DMS 273 treated with DMSO at 0.1 percent for 48 hours (cell line): Measurements from ENCODE around the gene SPEF2.
A peak's percentile ranks its signal among the peaks of the same experiment; 100 is the strongest.

Experiments
- DNase-seq: peaks from one replicate; lab custom pipeline; 2025; lab: John Stamatoyannopoulos, UW

SPEF2 gene

GRCh38 chr5:35736280-35736679, 118.6 kb downstream of the SPEF2 start:
- DNase-seq = no peak

- DNase-seq = no peak
These were observed 123.6 kb downstream of the SPEF2 start for GRCh38 chr5:35741126-35741716.

- no peak for DNase-seq
These were observed 124.3 kb downstream of the SPEF2 start for GRCh38 chr5:35741971-35742370.

GRCh38 chr5:35743644-35744043, 126.0 kb downstream of the SPEF2 start:
- no peak for DNase-seq

GRCh38 chr5:35745193-35745592, 127.5 kb downstream of the SPEF2 start:
- no peak for DNase-seq

GRCh38 chr5:35745660-35746059, 128.0 kb downstream of the SPEF2 start:
- DNase-seq = no peak

GRCh38 chr5:35752012-35752411, 134.3 kb downstream of the SPEF2 start:
- DNase-seq = no peak

- DNase-seq = no peak
These were observed 135.8 kb downstream of the SPEF2 start for GRCh38 chr5:35753500-35753899.

- DNase-seq = no peak
These were observed 136.8 kb downstream of the SPEF2 start for GRCh38 chr5:35754481-35754880.

- DNase-seq = no peak
These were observed 138.3 kb downstream of the SPEF2 start for GRCh38 chr5:35755966-35756365.

- no peak for DNase-seq
These were observed 140.6 kb downstream of the SPEF2 start for GRCh38 chr5:35758151-35758724.

- DNase-seq = no peak
These were observed 143.9 kb downstream of the SPEF2 start for GRCh38 chr5:35761541-35761940.

- no peak for DNase-seq
These were observed 144.7 kb downstream of the SPEF2 start for GRCh38 chr5:35762368-35762767.

- DNase-seq = no peak
These were observed 148.3 kb downstream of the SPEF2 start for GRCh38 chr5:35765921-35766320.

GRCh38 chr5:35771300-35771699, 153.6 kb downstream of the SPEF2 start:
- no peak for DNase-seq

- DNase-seq = no peak
These were observed 154.2 kb downstream of the SPEF2 start for GRCh38 chr5:35771839-35772238.

GRCh38 chr5:35773967-35774366, 156.3 kb downstream of the SPEF2 start:
- DNase-seq = no peak

- DNase-seq = no peak
These were observed 159.1 kb downstream of the SPEF2 start for GRCh38 chr5:35776757-35777156.

GRCh38 chr5:35777358-35778087, 159.9 kb downstream of the SPEF2 start:
- peak; percentile 67 for DNase-seq

- no peak for DNase-seq
These were observed 160.7 kb downstream of the SPEF2 start for GRCh38 chr5:35778259-35778769.

- DNase-seq = no peak
These were observed 162.6 kb downstream of the SPEF2 start for GRCh38 chr5:35780236-35780635.

- no peak for DNase-seq
These were observed 163.6 kb downstream of the SPEF2 start for GRCh38 chr5:35781181-35781790.

GRCh38 chr5:35783551-35783950, 165.9 kb downstream of the SPEF2 start:
- no peak for DNase-seq
